SK-N-SH (cell line): Measurements from ENCODE around the gene EHD3. TPM values are rescaled to one million over a fixed set of nuclear protein-coding genes. Genes with fewer than 3 reads are reported as not detected.
A peak's percentile ranks its signal among the peaks of the same experiment; 100 is the strongest.

Experiments
- CTCF ChIA-PET: fragments of 300-600, 350-600 bp; formaldehyde crosslinking; extraction: SDS; loops from one replicate; lab custom pipeline; 2021; lab: Yijun Ruan, JAX
- POLR2A ChIA-PET: fragments of 350-600 bp; sonication (Branson Sonifier 250); formaldehyde crosslinking; extraction: SDS; loops from one replicate; lab custom pipeline; 2020; ENCODE audit warnings: antibody characterized with exemption, inconsistent platforms; lab: Yijun Ruan, JAX
- DNase-seq: peaks from one replicate; pipeline ENCODE4 v3.0.0; 2012
- H2AFZ ChIP-seq: fragments of 200-600 bp; sonication (generic); 2 replicates; pipeline ENCODE4 v1.8.1; 2016; ENCODE audit warnings: antibody characterized with exemption, mild to moderate bottlenecking, low read depth
- H3F3A ChIP-seq: fragments of 200-600 bp; sonication (generic); replicated peaks from 2 replicates; pipeline ENCODE3; 2016; ENCODE audit warnings: antibody characterized with exemption, mild to moderate bottlenecking; ENCODE audit not compliant: insufficient read depth
- H3K27ac ChIP-seq, 2 experiments: fragments of 200-500 bp in 1 of 2; fragments of 200-600 bp in 1 of 2; sonication (Bioruptor generic) in 1 of 2; sonication (generic), shearing (Covaris generic) in 1 of 2; 2 replicates each; pipeline versions ENCODE4 v1.5.1 to v1.6.1; 2014 to 2016; ENCODE audit warnings: low read depth in 2 of 2, inconsistent platforms in 1 of 2, low read length in 1 of 2, mild to moderate bottlenecking in 1 of 2, mixed read lengths in 1 of 2
- H3K27me3 ChIP-seq: fragments of 200-600 bp; sonication (generic), shearing (Covaris generic); 2 replicates; pipeline ENCODE4 v1.6.1; 2016; ENCODE audit warnings: mixed run types; ENCODE audit not compliant: insufficient read depth
- H3K36me3 ChIP-seq, 2 experiments: fragments of 200-500 bp in 1 of 2; fragments of 200-600 bp in 1 of 2; sonication (Bioruptor generic) in 1 of 2; sonication (generic) in 1 of 2; replicated peaks in 1 of 2; 2 replicates each; pipeline versions ENCODE3 to v1.5.1; 2014 to 2016; ENCODE audit warnings: low read length in 1 of 2, mild to moderate bottlenecking in 1 of 2; ENCODE audit not compliant: insufficient read depth in 2 of 2, control insufficient read depth in 1 of 2
- H3K4me1 ChIP-seq, 2 experiments: fragments of 200-500 bp in 1 of 2; fragments of 200-600 bp in 1 of 2; sonication (Bioruptor generic) in 1 of 2; sonication (generic), shearing (Covaris generic) in 1 of 2; 2 replicates each; pipeline versions ENCODE4 v1.5.1 to v1.6.1; 2014 to 2016; ENCODE audit warnings: low read depth in 1 of 2, low read length in 1 of 2, mixed run types in 1 of 2; ENCODE audit not compliant: insufficient read depth in 2 of 2, control insufficient read depth in 1 of 2
- H3K4me2 ChIP-seq: fragments of 200-600 bp; sonication (generic), shearing (Covaris generic); 2 replicates; pipeline ENCODE4 v1.6.1; 2017; ENCODE audit warnings: mixed run types
- H3K4me3 ChIP-seq, 2 experiments: fragments of 200-500 bp in 1 of 2; fragments of 200-600 bp in 1 of 2; sonication (Bioruptor generic) in 1 of 2; sonication (generic), shearing (Covaris generic) in 1 of 2; 2 replicates each; pipeline versions ENCODE4 v1.5.1 to v1.8.1; 2014 to 2016; ENCODE audit warnings: low read depth in 2 of 2, inconsistent platforms in 1 of 2, low read length in 1 of 2, mild to moderate bottlenecking in 1 of 2, mixed read lengths in 1 of 2, moderate library complexity in 1 of 2
- H3K79me2 ChIP-seq: fragments of 200-600 bp; sonication (generic); 2 replicates; pipeline ENCODE4 v1.8.1; 2017; ENCODE audit warnings: mild to moderate bottlenecking; ENCODE audit not compliant: insufficient read depth
- H3K9ac ChIP-seq: fragments of 200-600 bp; sonication (generic); 2 replicates; pipeline ENCODE4 v1.6.1; 2017; ENCODE audit warnings: mixed run types
- H3K9me2 ChIP-seq: fragments of 200-600 bp; sonication (generic); 2 replicates; pipeline ENCODE4 v1.6.1; 2017; ENCODE audit warnings: mixed run types
- H3K9me3 ChIP-seq: fragments of 200-600 bp; sonication (generic); 2 replicates; pipeline ENCODE4 v1.6.1; 2017; ENCODE audit warnings: mixed run types, mild to moderate bottlenecking, moderate library complexity
- H4K20me1 ChIP-seq: fragments of 200-600 bp; sonication (generic); 2 replicates; pipeline ENCODE4 v1.6.1; 2017; ENCODE audit warnings: mild to moderate bottlenecking, mixed run types; ENCODE audit not compliant: insufficient read depth
- CTCF ChIP-seq: fragments of 200-600 bp; sonication (generic); IDR thresholded peaks from 2 replicates; pipeline ENCODE4 v1.6.1; 2017; ENCODE audit warnings: antibody characterized with exemption, mild to moderate bottlenecking, moderate library complexity
- EZH2phosphoT487 ChIP-seq: fragments of 200-600 bp; sonication (generic); IDR thresholded peaks from 2 replicates; pipeline ENCODE4 v1.6.1; 2017; ENCODE audit warnings: low read depth, mixed run types, mild to moderate bottlenecking, antibody characterized with exemption, moderate library complexity, borderline replicate concordance
- FOSL2 ChIP-seq: IDR thresholded peaks from 2 replicates; pipeline ENCODE4 v1.4.0; 2012; ENCODE audit warnings: low read depth, mild to moderate bottlenecking, moderate library complexity, borderline replicate concordance
- JUND ChIP-seq: IDR thresholded peaks from 2 replicates; pipeline ENCODE4 v1.4.0; 2012
- PBX3 ChIP-seq: IDR thresholded peaks from 2 replicates; pipeline ENCODE4; 2012
- POLR2AphosphoS5 ChIP-seq: IDR thresholded peaks from 2 replicates; pipeline ENCODE4 v1.6.1; 2012; ENCODE audit warnings: low read depth, low read length
- TCF12 ChIP-seq: IDR thresholded peaks from 2 replicates; pipeline ENCODE4 v1.4.0; 2012
- WGBS: methylation state at CpG from one replicate; pipeline ENCODE4 v1.1.6; 2017; ENCODE audit warnings: low lambda C conversion rate; 5-methylcytosine and 5-hydroxymethylcytosine counted together
- polyA plus RNA-seq, 3 experiments: library from polyadenylated mRNA; depleted of rRNA; stranded (reverse); fragments of >200 nt; gene quantifications; 2 replicates each; pipeline ENCODE4 v1.2.3, GENCODE V29; 2012

EHD3 gene
- polyA plus RNA-seq, 1 of the 3 experiments (the other 2 are of a cell fraction): 45.4 TPM

GRCh38 chr2:31270131-31270530 lies 36.2 kb downstream of the EHD3 start:
- ChIA-PET POLR2A (no interaction called here), CTCF (interaction anchor here (2.3 to 2.7 kb wide), 2 partner anchors 14 to 63 kb away, joined by 6 to 14 read pairs; no protein-coding TSS in a partner anchor)

GRCh38 chr2:31270822-31271231 lies 36.9 kb downstream of the EHD3 start:
- no peak for DNase-seq
- no peaks in the 10 kb centered on the region for H4K20me1 ChIP-seq
- no peak overlapping the region for H3K9ac ChIP-seq
- H2AFZ ChIP-seq: no peak overlapping the region
- POLR2A ChIA-PET: no interaction called here
- no peaks in the 10 kb centered on the region for H3K27me3 ChIP-seq
- peaks cover 8 to 15% of the 10 kb centered on the region in 2 experiments; a peak in 2 of 4 replicates for H3K4me1 ChIP-seq
- WGBS: 76% methylated on average over 7 of the region's 7 CpGs
- peaks cover 6% of the 10 kb centered on the region for H3F3A ChIP-seq
- H3K9me2 ChIP-seq: no peaks in the 10 kb centered on the region
- peaks cover 0 to 19% of the 10 kb centered on the region in 2 experiments for H3K36me3 ChIP-seq
- TF ChIP-seq TCF12: no peak
- TF ChIP-seq PBX3: 0 out of 2 replicates have a peak, but pooled peaks have one; percentile 3
- CTCF ChIA-PET: interaction anchor here (2.7 kb wide), 1 partner anchor 15 kb away, joined by 6 read pairs; no protein-coding TSS in a partner anchor
- 0 out of 2 replicates have a peak overlapping the region, but pooled peaks have one; percentile 1 for H3K4me2 ChIP-seq
- H3K9me3 ChIP-seq: no peaks in the 10 kb centered on the region
- no peaks in the 10 kb centered on the region for H3K79me2 ChIP-seq
- H3K27ac ChIP-seq: no peak overlapping the region
- no peak overlapping the region for H3K4me3 ChIP-seq

More at GRCh38 chr2:31270131-31270530, 36.2 kb downstream of the EHD3 start:
- H3K9me3 ChIP-seq: no peaks in the 10 kb centered on the region
- 0 out of 4 replicates have a peak overlapping the region, but pooled peaks of 1 of the 2 experiments have one; percentile 13 for H3K27ac ChIP-seq
- no peaks in the 10 kb centered on the region for H3K9me2 ChIP-seq
- H3K4me3 ChIP-seq: no peak overlapping the region
- WGBS: 89% methylated on average over 3 of the region's 3 CpGs
- peaks cover 6% of the 10 kb centered on the region for H3F3A ChIP-seq
- H2AFZ ChIP-seq: no peak overlapping the region
- H3K4me1 ChIP-seq: peaks cover 8 to 10% of the 10 kb centered on the region in 2 experiments; a peak in 2 of 4 replicates
- DNase-seq: no peak
- H3K4me2 ChIP-seq: no peak overlapping the region
- TF ChIP-seq CTCF (no peak), EZH2phosphoT487 (no peak), FOSL2 (peak; percentile 79; the same call in 1 of the 2 replicates), TCF12 (peak; percentile 79), PBX3 (peak; percentile 71), JUND (peak; percentile 36; the same call in 1 of the 2 replicates), POLR2AphosphoS5 (peak; percentile 39; the same call in 1 of the 2 replicates)
- no peak overlapping the region for H3K9ac ChIP-seq
- no peaks in the 10 kb centered on the region for H3K27me3 ChIP-seq
- no peaks in the 10 kb centered on the region for H4K20me1 ChIP-seq
- peaks cover 0 to 26% of the 10 kb centered on the region in 2 experiments for H3K36me3 ChIP-seq
- no peaks in the 10 kb centered on the region for H3K79me2 ChIP-seq
